Measurements from ENCODE around the gene PSME3. TPM values are rescaled to one million over a fixed set of nuclear protein-coding genes. Genes with fewer than 3 reads are reported as not detected.

The PSME3 gene
- polyA plus RNA-seq, 1 experiment: 65.7 TPM

- Histone ChIP-seq H3K27me3 (ENCODE audit: control insufficient read depth, insufficient read depth, low read length) (no peaks in the 10 kb centered on the region), H3K4me3 (ENCODE audit: low read depth, low read length) (no peak overlapping the region), H3K36me3 (ENCODE audit: control insufficient read depth, insufficient read depth, low read length) (peaks cover 25% of the 10 kb centered on the region)
- ChIA-PET CTCF (interaction anchor here (0.9 to 3.5 kb wide), 3 partner anchors 9 to 92 kb away, joined by 4 to 20 read pairs (median 5); no protein-coding TSS in a partner anchor), POLR2A (no interaction called here)
- no peak for DNase-seq (ENCODE audit: low read depth)
- TF ChIP-seq CTCF (IDR thresholded peaks at IDR 0.05; ENCODE audit: insufficient read depth, low read depth, low read length): no peak
Observed at GRCh38 chr17:42818379-42818778, 14.8 kb upstream of the PSME3 start.

GRCh38 chr17:42819939-42820535, 13.2 kb upstream of the PSME3 start:
- Histone ChIP-seq H3K4me3 (ENCODE audit: low read depth, low read length) (no peak overlapping the region), H3K36me3 (ENCODE audit: control insufficient read depth, insufficient read depth, low read length) (peaks cover 20% of the 10 kb centered on the region), H3K27me3 (ENCODE audit: control insufficient read depth, insufficient read depth, low read length) (no peaks in the 10 kb centered on the region)
- DNase-seq (ENCODE audit: low read depth): no peak
- ChIA-PET CTCF (interaction anchor here (0.7 to 3.5 kb wide), 17 partner anchors 10 to 241 kb away, joined by 3 to 20 read pairs (median 3); partner anchors contain the start of genes AOC2, CNTD1 and COA3), POLR2A (no interaction called here)
- TF ChIP-seq CTCF (IDR thresholded peaks at IDR 0.05; ENCODE audit: insufficient read depth, low read depth, low read length): peak; percentile 74

- ChIA-PET POLR2A (no interaction called here), CTCF (interaction anchor here (0.7 to 4.1 kb wide), 5 partner anchors 10 to 95 kb away, joined by 3 to 34 read pairs (median 5); partner anchors contain the start of gene PSME3)
- H3K4me3 ChIP-seq (ENCODE audit: low read depth, low read length): no peak overlapping the region
- no peak for TF ChIP-seq CTCF (IDR thresholded peaks at IDR 0.05; ENCODE audit: insufficient read depth, low read depth, low read length)
- no peaks in the 10 kb centered on the region for H3K27me3 ChIP-seq (ENCODE audit: control insufficient read depth, insufficient read depth, low read length)
- DNase-seq (ENCODE audit: low read depth): no peak
- H3K36me3 ChIP-seq (ENCODE audit: control insufficient read depth, insufficient read depth, low read length): peaks cover 17% of the 10 kb centered on the region
Observed at GRCh38 chr17:42821176-42821575, 12.0 kb upstream of the PSME3 start.

- no peak overlapping the region for H3K4me3 ChIP-seq (ENCODE audit: low read depth, low read length)
- ChIA-PET CTCF (no interaction called here), POLR2A (interaction anchor here (0.5 kb wide), 1 partner anchor 173 kb away, joined by 5 read pairs; no protein-coding TSS in a partner anchor)
- no peaks in the 10 kb centered on the region for H3K36me3 ChIP-seq (ENCODE audit: control insufficient read depth, insufficient read depth, low read length)
- 0 out of 2 replicates have a peak, but pooled peaks cover 1% of the 10 kb centered on the region for H3K27me3 ChIP-seq (ENCODE audit: control insufficient read depth, insufficient read depth, low read length)
- TF ChIP-seq CTCF (IDR thresholded peaks at IDR 0.05; ENCODE audit: insufficient read depth, low read depth, low read length): no peak
- no peak for DNase-seq (ENCODE audit: low read depth)
Observed at GRCh38 chr17:42827472-42827871, 5.7 kb upstream of the PSME3 start.

- CTCF ChIA-PET: interaction anchor here (1.0 to 5.5 kb wide), 2 partner anchors 8 to 10 kb away, joined by 5 to 34 read pairs; partner anchors contain the start of gene BECN1
- TF ChIP-seq CTCF (IDR thresholded peaks at IDR 0.05; ENCODE audit: insufficient read depth, low read depth, low read length): no peak
Observed at GRCh38 chr17:42830971-42831370, 2.2 kb upstream of the PSME3 start.

More at GRCh38 chr17:42830971-42831370, 2.2 kb upstream of the PSME3 start:
- Histone ChIP-seq H3K4me3 (ENCODE audit: low read depth, low read length) (no peak overlapping the region), H3K36me3 (ENCODE audit: control insufficient read depth, insufficient read depth, low read length) (no peaks in the 10 kb centered on the region; the same call in 1 of the 2 replicates), H3K27me3 (ENCODE audit: control insufficient read depth, insufficient read depth, low read length) (0 out of 2 replicates have a peak, but pooled peaks cover 1% of the 10 kb centered on the region)
- POLR2A ChIA-PET: no interaction called here
- DNase-seq (ENCODE audit: low read depth): no peak

Measured in BJ (cell line).